Neural progenitor cell (in vitro differentiated cells): Measurements from ENCODE around the gene SNAPC2.

Experiments
- EZH2 ChIP-seq: fragments of 200-600 bp; sonication (generic); IDR thresholded peaks from 2 replicates; pipeline ENCODE4 v1.6.1; 2017; ENCODE audit warnings: antibody characterized with exemption, mild to moderate bottlenecking, moderate library complexity
- EZH2phosphoT487 ChIP-seq: fragments of 200-600 bp; sonication (generic); IDR thresholded peaks from 2 replicates; pipeline ENCODE4 v1.6.1; 2017; ENCODE audit warnings: antibody characterized with exemption
- TF ChIP-seq, protein P1 (sequence below): fragments of 200-600 bp; sonication (generic); IDR thresholded peaks from 2 replicates; pipeline ENCODE4 v1.5.1; 2017; ENCODE audit warnings: antibody characterized with exemption, mild to moderate bottlenecking

DNA sequence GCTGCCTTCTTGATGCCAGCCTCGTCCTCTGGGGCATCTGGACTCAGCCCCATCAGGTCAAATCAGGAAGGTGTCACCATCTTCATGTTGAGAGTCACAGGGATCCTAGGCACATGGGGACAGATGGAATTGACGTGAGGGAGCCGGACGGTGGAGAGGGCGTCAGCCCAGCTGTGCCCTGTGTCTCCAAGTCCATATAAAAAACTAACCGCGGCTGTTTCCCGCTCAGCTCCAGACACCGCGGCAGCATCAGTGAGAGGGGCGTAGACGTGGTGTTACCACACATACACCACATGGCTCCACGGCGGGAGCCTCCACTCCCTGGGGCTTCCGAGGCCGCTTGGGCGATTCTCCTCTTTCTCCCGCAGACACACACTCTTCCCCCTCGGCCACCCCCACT lies 40.3 kb upstream of the SNAPC2 start:
- TF ChIP-seq, protein P1, sequence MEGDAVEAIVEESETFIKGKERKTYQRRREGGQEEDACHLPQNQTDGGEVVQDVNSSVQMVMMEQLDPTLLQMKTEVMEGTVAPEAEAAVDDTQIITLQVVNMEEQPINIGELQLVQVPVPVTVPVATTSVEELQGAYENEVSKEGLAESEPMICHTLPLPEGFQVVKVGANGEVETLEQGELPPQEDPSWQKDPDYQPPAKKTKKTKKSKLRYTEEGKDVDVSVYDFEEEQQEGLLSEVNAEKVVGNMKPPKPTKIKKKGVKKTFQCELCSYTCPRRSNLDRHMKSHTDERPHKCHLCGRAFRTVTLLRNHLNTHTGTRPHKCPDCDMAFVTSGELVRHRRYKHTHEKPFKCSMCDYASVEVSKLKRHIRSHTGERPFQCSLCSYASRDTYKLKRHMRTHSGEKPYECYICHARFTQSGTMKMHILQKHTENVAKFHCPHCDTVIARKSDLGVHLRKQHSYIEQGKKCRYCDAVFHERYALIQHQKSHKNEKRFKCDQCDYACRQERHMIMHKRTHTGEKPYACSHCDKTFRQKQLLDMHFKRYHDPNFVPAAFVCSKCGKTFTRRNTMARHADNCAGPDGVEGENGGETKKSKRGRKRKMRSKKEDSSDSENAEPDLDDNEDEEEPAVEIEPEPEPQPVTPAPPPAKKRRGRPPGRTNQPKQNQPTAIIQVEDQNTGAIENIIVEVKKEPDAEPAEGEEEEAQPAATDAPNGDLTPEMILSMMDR: no peak
- TF ChIP-seq EZH2 (no peak), EZH2phosphoT487 (no peak)
